Head of caudate nucleus (tissue), 42 donors: ENCODE data around the gene AKR1C8.
"Not testable (repeated sequence)": the region's sequence is repeated elsewhere in the genome, so short reads cannot be mapped to it uniquely, and the experiment has no call there.

Source experiments
- DNase-seq, 42 donors: peaks; one replicate each; pipeline versions ENCODE4 v3.0.0 to v3.0.0-alpha.2; 2020 to 2021; ENCODE audit warnings: mixed read lengths in 7 of 42
- intact Hi-C: fragments of 100-400 bp; cut with DNase I; formaldehyde crosslinking; loops from one replicate; pipeline ENCODE4 v1.15.0; 2022

The AKR1C8 gene

GRCh38 chr10:5184987-5185775, at the start of gene AKR1C8:
Gene AKR1C8 (minus strand): TSS chr10:5185150. CDS start chr10:5185104, 46 bp downstream.
- DNase-seq, result no peak
- intact Hi-C loops, result no loop called here

- DNase-seq, result peak in 2 of 42 donors; percentile 1 to 4
- intact Hi-C loops, result no loop called here
Observed at GRCh38 chr10:5234106-5234860, 49.3 kb upstream of the AKR1C8 start.

- no peak for DNase-seq
- intact Hi-C loops, result no loop called here
Observed at GRCh38 chr10:5233324-5233723, 48.4 kb upstream of the AKR1C8 start.

GRCh38 chr10:5229019-5229418, 44.1 kb upstream of the AKR1C8 start:
- no peak for DNase-seq

GRCh38 chr10:5222942-5223341, 38.0 kb upstream of the AKR1C8 start:
- DNase-seq, intact Hi-C loops: not testable (repeated sequence)

More at GRCh38 chr10:5229019-5229418, 44.1 kb upstream of the AKR1C8 start:
- intact Hi-C loops, result no loop called here

GRCh38 chr10:5219262-5219661, 34.3 kb upstream of the AKR1C8 start:
- no peak for DNase-seq
- intact Hi-C loops, result no loop called here

GRCh38 chr10:5216801-5217200, 31.9 kb upstream of the AKR1C8 start:
- intact Hi-C loops, result no loop called here
- no peak for DNase-seq

- intact Hi-C loops, result no loop called here
- no peak for DNase-seq
Observed at GRCh38 chr10:5211696-5212536, 27.0 kb upstream of the AKR1C8 start.

GRCh38 chr10:5210261-5210660, 25.3 kb upstream of the AKR1C8 start:
- intact Hi-C loops, DNase-seq: not testable (repeated sequence)

- intact Hi-C loops, DNase-seq: not testable (repeated sequence)
Observed at GRCh38 chr10:5209776-5210175, 24.8 kb upstream of the AKR1C8 start.

- intact Hi-C loops, result no loop called here
- DNase-seq, result no peak
Observed at GRCh38 chr10:5206799-5207198, 21.8 kb upstream of the AKR1C8 start.

- intact Hi-C loops, result no loop called here
- DNase-seq, result no peak
Observed at GRCh38 chr10:5199398-5199797, 14.4 kb upstream of the AKR1C8 start.

- DNase-seq, result no peak
- intact Hi-C loops, result no loop called here
Observed at GRCh38 chr10:5198386-5198785, 13.4 kb upstream of the AKR1C8 start.

GRCh38 chr10:5196702-5197113, 11.8 kb upstream of the AKR1C8 start, which contains the start of gene AKR1C4:
Gene AKR1C4 (plus strand): TSS chr10:5196837. CDS start chr10:5196868, 31 bp downstream.
- intact Hi-C loops, result no loop called here
- no peak for DNase-seq

- no peak for DNase-seq
- intact Hi-C loops, result no loop called here
Observed at GRCh38 chr10:5195727-5196374, 10.9 kb upstream of the AKR1C8 start.

- intact Hi-C loops, result no loop called here
- no peak for DNase-seq
Observed at GRCh38 chr10:5194431-5194830, 9.5 kb upstream of the AKR1C8 start.

GRCh38 chr10:5188358-5188757, 3.4 kb upstream of the AKR1C8 start:
- DNase-seq, result no peak
- intact Hi-C loops, result no loop called here

GRCh38 chr10:5187867-5188266, 2.9 kb upstream of the AKR1C8 start:
- DNase-seq, result no peak
- intact Hi-C loops, result no loop called here

- DNase-seq, result no peak
- intact Hi-C loops, result no loop called here
Observed at GRCh38 chr10:5183923-5184322, 1.0 kb downstream of the AKR1C8 start.
